DND-41 (cell line): ENCODE measurements around the gene GET4.

Experiments
- EZH2 ChIP-seq: IDR thresholded peaks from 3 replicates; pipeline ENCODE4 v1.6.1; 2012; ENCODE audit warnings: borderline replicate concordance, low read depth, mild to moderate bottlenecking, moderate library complexity, low read length, inconsistent platforms; ENCODE audit not compliant: severe bottlenecking
- TF ChIP-seq, protein P1 (sequence below): IDR thresholded peaks from 2 replicates; pipeline ENCODE4 v1.5.1; 2012; ENCODE audit warnings: borderline replicate concordance, low read length, moderate library complexity, mild to moderate bottlenecking; ENCODE audit not compliant: poor library complexity, severe bottlenecking; ENCODE audit errors: extremely low read depth

- TF ChIP-seq, protein P1, sequence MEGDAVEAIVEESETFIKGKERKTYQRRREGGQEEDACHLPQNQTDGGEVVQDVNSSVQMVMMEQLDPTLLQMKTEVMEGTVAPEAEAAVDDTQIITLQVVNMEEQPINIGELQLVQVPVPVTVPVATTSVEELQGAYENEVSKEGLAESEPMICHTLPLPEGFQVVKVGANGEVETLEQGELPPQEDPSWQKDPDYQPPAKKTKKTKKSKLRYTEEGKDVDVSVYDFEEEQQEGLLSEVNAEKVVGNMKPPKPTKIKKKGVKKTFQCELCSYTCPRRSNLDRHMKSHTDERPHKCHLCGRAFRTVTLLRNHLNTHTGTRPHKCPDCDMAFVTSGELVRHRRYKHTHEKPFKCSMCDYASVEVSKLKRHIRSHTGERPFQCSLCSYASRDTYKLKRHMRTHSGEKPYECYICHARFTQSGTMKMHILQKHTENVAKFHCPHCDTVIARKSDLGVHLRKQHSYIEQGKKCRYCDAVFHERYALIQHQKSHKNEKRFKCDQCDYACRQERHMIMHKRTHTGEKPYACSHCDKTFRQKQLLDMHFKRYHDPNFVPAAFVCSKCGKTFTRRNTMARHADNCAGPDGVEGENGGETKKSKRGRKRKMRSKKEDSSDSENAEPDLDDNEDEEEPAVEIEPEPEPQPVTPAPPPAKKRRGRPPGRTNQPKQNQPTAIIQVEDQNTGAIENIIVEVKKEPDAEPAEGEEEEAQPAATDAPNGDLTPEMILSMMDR: no peak
- no peak for TF ChIP-seq EZH2
These were observed 11.1 kb downstream of the GET4 start for GRCh38 chr7:887488-887820.
